Hepatocyte (in vitro differentiated cells): Measurements from ENCODE around the gene RGP1. TPM values are rescaled to one million over a fixed set of nuclear protein-coding genes. Genes with fewer than 3 reads are reported as not detected.
A peak's percentile ranks its signal among the peaks of the same experiment; 100 is the strongest.

ENCODE experiments used
- DNase-seq: peaks from one replicate; pipeline ENCODE4 v3.0.0-alpha.2; 2016; ENCODE audit warnings: low spot score
- H2AFZ ChIP-seq: fragments of 200-600 bp; sonication (generic); 2 replicates; pipeline ENCODE4 v1.6.0; 2016; ENCODE audit warnings: antibody characterized with exemption, mild to moderate bottlenecking
- H3K27ac ChIP-seq: fragments of 200-600 bp; sonication (generic); 2 replicates; pipeline ENCODE4 v1.5.1; 2016; ENCODE audit warnings: mild to moderate bottlenecking
- H3K27me3 ChIP-seq: fragments of 200-600 bp; sonication (generic); 2 replicates; pipeline ENCODE4 v1.6.1; 2016
- H3K36me3 ChIP-seq: fragments of 200-600 bp; sonication (generic); replicated peaks from 2 replicates; pipeline ENCODE4 v1.5.1; 2016; ENCODE audit warnings: low read depth; ENCODE audit not compliant: insufficient read depth
- H3K4me1 ChIP-seq: fragments of 200-600 bp; sonication (generic); 2 replicates; pipeline ENCODE4 v1.5.1; 2016; ENCODE audit warnings: mild to moderate bottlenecking, moderate library complexity; ENCODE audit not compliant: insufficient read depth
- H3K4me2 ChIP-seq: fragments of 200-600 bp; sonication (generic); 2 replicates; pipeline ENCODE4 v1.6.0; 2016
- H3K4me3 ChIP-seq: fragments of 200-600 bp; sonication (generic); 2 replicates; pipeline ENCODE4 v1.5.1; 2016; ENCODE audit warnings: mild to moderate bottlenecking
- H3K79me2 ChIP-seq: fragments of 200-600 bp; sonication (generic); 2 replicates; pipeline ENCODE4 v1.6.0; 2017; ENCODE audit warnings: mild to moderate bottlenecking
- H3K9me2 ChIP-seq: fragments of 200-600 bp; sonication (generic); replicated peaks from 2 replicates; pipeline ENCODE4 v1.6.0; 2017; ENCODE audit warnings: mild to moderate bottlenecking; ENCODE audit not compliant: insufficient read depth
- H3K9me3 ChIP-seq: fragments of 200-600 bp; sonication (generic); 2 replicates; pipeline ENCODE4 v1.5.1; 2016; ENCODE audit warnings: low read depth, mild to moderate bottlenecking
- H4K20me1 ChIP-seq: fragments of 200-600 bp; sonication (generic); 2 replicates; pipeline ENCODE4 v1.6.0; 2016; ENCODE audit warnings: mild to moderate bottlenecking; ENCODE audit not compliant: insufficient read depth, poor library complexity, severe bottlenecking
- EZH2 ChIP-seq: fragments of 200-600 bp; sonication (generic); IDR thresholded peaks from 2 replicates; pipeline ENCODE4 v1.6.1; 2016; ENCODE audit warnings: antibody characterized with exemption, mild to moderate bottlenecking, borderline replicate concordance
- EZH2phosphoT487 ChIP-seq: fragments of 200-600 bp; sonication (generic); IDR thresholded peaks from one replicate; pipeline ENCODE4 v1.6.1; 2018; ENCODE audit warnings: antibody characterized with exemption, mild to moderate bottlenecking, low read depth, moderate library complexity; ENCODE audit not compliant: unreplicated experiment, severe bottlenecking
- WGBS: methylation state at CpG from one replicate; pipeline ENCODE4 v1.1.6; 2016; ENCODE audit warnings: low lambda C conversion rate; ENCODE audit errors: missing lambda C conversion rate; 5-methylcytosine and 5-hydroxymethylcytosine counted together
- polyA plus RNA-seq: library from polyadenylated mRNA; unstranded; fragments of >200 nt; fragmentation: Nextera tagmentation; extraction: Ambion mirVana; gene quantifications from 2 replicates; pipeline ENCODE4 v1.2.1, GENCODE V29; 2016
- total RNA-seq: library from RNA; depleted of rRNA; stranded (reverse); fragments of >200 nt; gene quantifications from 2 replicates; pipeline ENCODE4 v1.2.3, GENCODE V29; 2014
- TF ChIP-seq, protein P1 (sequence below): fragments of 200-600 bp; sonication (generic); IDR thresholded peaks from 2 replicates; pipeline ENCODE4 v1.5.1; 2016; ENCODE audit warnings: antibody characterized with exemption, mild to moderate bottlenecking; ENCODE audit not compliant: poor library complexity

RGP1 gene
- total and polyA plus RNA-seq, 2 experiments from 2014 or later = 11.4 to 19.3 TPM

DNA sequence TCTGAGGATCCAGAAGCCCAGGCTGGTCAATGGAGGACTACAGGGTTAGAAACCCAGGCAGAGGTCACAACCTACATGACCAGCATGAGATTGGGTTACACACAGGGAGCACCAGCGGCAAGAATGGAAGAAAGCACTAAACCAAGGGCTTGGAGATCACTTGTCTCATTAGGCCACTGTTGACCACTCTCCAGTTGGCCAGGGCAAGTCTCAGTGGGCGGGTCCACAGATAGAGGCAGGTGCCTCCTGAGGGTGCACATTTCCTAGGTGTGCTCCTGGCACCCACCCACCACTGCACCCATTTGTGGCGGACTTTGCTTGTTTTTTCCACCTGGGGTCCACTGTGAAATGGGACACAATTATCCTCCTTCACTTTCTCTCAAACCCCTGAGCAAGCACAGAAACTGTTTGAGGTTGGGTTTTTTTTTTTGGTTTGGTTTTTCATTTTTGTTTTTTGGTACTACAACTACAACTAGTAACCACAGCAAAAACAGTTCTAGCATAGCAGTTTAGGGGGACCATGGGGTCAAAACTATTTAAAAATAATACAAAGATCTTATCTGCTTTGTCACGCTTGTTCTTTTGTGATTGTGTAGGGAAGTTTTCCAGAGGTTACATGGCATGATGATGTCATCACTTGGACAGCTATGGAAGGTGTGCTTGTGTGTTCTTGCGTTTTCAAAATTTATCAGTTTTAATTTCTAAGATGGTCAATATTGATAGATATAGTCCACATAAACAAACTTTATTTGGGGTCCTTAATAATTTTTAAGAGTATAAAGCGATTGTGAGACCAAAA, 48.4 kb downstream of the RGP1 start:
- no peak overlapping the region for H3K4me2 ChIP-seq
- no peaks in the 10 kb centered on the region for H4K20me1 ChIP-seq
- no peak overlapping the region for H3K4me3 ChIP-seq
- DNase-seq = no peak
- no peaks in the 10 kb centered on the region for H3K9me2 ChIP-seq
- no peaks in the 10 kb centered on the region for H3K79me2 ChIP-seq
- peaks cover 6% of the 10 kb centered on the region for H3K4me1 ChIP-seq
- H3K27ac ChIP-seq = no peak overlapping the region
- no peaks in the 10 kb centered on the region for H3K36me3 ChIP-seq
- H2AFZ ChIP-seq = no peak overlapping the region
- no peaks in the 10 kb centered on the region for H3K27me3 ChIP-seq
- TF ChIP-seq, protein P1, sequence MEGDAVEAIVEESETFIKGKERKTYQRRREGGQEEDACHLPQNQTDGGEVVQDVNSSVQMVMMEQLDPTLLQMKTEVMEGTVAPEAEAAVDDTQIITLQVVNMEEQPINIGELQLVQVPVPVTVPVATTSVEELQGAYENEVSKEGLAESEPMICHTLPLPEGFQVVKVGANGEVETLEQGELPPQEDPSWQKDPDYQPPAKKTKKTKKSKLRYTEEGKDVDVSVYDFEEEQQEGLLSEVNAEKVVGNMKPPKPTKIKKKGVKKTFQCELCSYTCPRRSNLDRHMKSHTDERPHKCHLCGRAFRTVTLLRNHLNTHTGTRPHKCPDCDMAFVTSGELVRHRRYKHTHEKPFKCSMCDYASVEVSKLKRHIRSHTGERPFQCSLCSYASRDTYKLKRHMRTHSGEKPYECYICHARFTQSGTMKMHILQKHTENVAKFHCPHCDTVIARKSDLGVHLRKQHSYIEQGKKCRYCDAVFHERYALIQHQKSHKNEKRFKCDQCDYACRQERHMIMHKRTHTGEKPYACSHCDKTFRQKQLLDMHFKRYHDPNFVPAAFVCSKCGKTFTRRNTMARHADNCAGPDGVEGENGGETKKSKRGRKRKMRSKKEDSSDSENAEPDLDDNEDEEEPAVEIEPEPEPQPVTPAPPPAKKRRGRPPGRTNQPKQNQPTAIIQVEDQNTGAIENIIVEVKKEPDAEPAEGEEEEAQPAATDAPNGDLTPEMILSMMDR = no peak
- TF ChIP-seq EZH2phosphoT487 (no peak), EZH2 (no peak)
- 95% methylated on average over 6 of the region's 6 CpGs for WGBS
- no peaks in the 10 kb centered on the region for H3K9me3 ChIP-seq

GRCh38 chr9:35798658-35799374, 49.7 kb downstream of the RGP1 start:
- H4K20me1 ChIP-seq = no peaks in the 10 kb centered on the region
- TF ChIP-seq, protein P1 = no peak
- TF ChIP-seq EZH2 (no peak), EZH2phosphoT487 (no peak)
- no peaks in the 10 kb centered on the region for H3K9me3 ChIP-seq
- WGBS = 89% methylated on average over 4 of the region's 4 CpGs
- H3K4me1 ChIP-seq = peaks cover 3% of the 10 kb centered on the region
- H3K4me2 ChIP-seq = no peak overlapping the region
- peak; percentile 53 for DNase-seq
- no peaks in the 10 kb centered on the region for H3K79me2 ChIP-seq
- H3K27me3 ChIP-seq = no peaks in the 10 kb centered on the region
- no peak overlapping the region for H2AFZ ChIP-seq
- no peak overlapping the region for H3K27ac ChIP-seq
- H3K4me3 ChIP-seq = no peak overlapping the region
- no peaks in the 10 kb centered on the region for H3K36me3 ChIP-seq
- no peaks in the 10 kb centered on the region for H3K9me2 ChIP-seq

- Histone ChIP-seq H3K4me2 (no peak overlapping the region), H4K20me1 (no peaks in the 10 kb centered on the region), H3K4me3 (no peak overlapping the region), H3K79me2 (no peaks in the 10 kb centered on the region), H3K9me2 (no peaks in the 10 kb centered on the region), H3K27ac (no peak overlapping the region), H3K36me3 (no peaks in the 10 kb centered on the region), H3K9me3 (no peaks in the 10 kb centered on the region), H2AFZ (no peak overlapping the region), H3K27me3 (no peaks in the 10 kb centered on the region), H3K4me1 (no peaks in the 10 kb centered on the region)
- DNase-seq = no peak
- WGBS = 84% methylated on average over 7 of the region's 7 CpGs
- TF ChIP-seq EZH2 = no peak
- TF ChIP-seq, protein P1 = no peak
- no peak for TF ChIP-seq EZH2phosphoT487
Observed at GRCh38 chr9:35800530-35800929, 51.4 kb downstream of the RGP1 start.
